Hepatocyte (in vitro differentiated cells): ENCODE results near the gene PTGES.

Source experiments
- CTCF ChIP-seq: fragments of 200-600 bp; sonication (generic); IDR thresholded peaks from 2 replicates; pipeline ENCODE4 v1.5.1; 2016; ENCODE audit warnings: antibody characterized with exemption, mild to moderate bottlenecking; ENCODE audit not compliant: poor library complexity
- EZH2 ChIP-seq: fragments of 200-600 bp; sonication (generic); IDR thresholded peaks from 2 replicates; pipeline ENCODE4 v1.6.1; 2016; ENCODE audit warnings: antibody characterized with exemption, mild to moderate bottlenecking, borderline replicate concordance
- EZH2phosphoT487 ChIP-seq: fragments of 200-600 bp; sonication (generic); IDR thresholded peaks from one replicate; pipeline ENCODE4 v1.6.1; 2018; ENCODE audit warnings: antibody characterized with exemption, mild to moderate bottlenecking, low read depth, moderate library complexity; ENCODE audit not compliant: unreplicated experiment, severe bottlenecking

GRCh38 chr9:129724456-129725190 lies 28.2 kb downstream of the PTGES start:
- no peak for TF ChIP-seq CTCF
- no peak for TF ChIP-seq EZH2phosphoT487
- no peak for TF ChIP-seq EZH2
